Thymus (tissue), 11 donors: ENCODE data around the gene ABHD5. TPM values are rescaled to one million over a fixed set of nuclear protein-coding genes. Genes with fewer than 3 reads are reported as not detected.
"Not testable (repeated sequence)": the region's sequence is repeated elsewhere in the genome, so short reads cannot be mapped to it uniquely, and the experiment has no call there.

Experiments
- DNase-seq, 9 donors: peaks; one replicate each; pipeline ENCODE4 v3.0.0-alpha.2; 2013; ENCODE audit warnings: low spot score in 9 of 9, low read depth in 6 of 9, missing footprints in 1 of 9
- H3K27ac ChIP-seq, 2 donors: one replicate each; pipeline ENCODE4 v1.5.1; 2013; ENCODE audit warnings: control low read depth in 1 of 2, low read depth in 1 of 2, low read length in 1 of 2, mild to moderate bottlenecking in 1 of 2, moderate library complexity in 1 of 2
- H3K27me3 ChIP-seq, 2 donors: one replicate each; pipeline ENCODE4 v1.5.1; 2013; ENCODE audit warnings: low read length in 1 of 2; ENCODE audit not compliant: control insufficient read depth in 2 of 2, insufficient read depth in 1 of 2
- H3K36me3 ChIP-seq, 2 donors: one replicate each; pipeline ENCODE4 v1.5.1; 2013; ENCODE audit warnings: low read length in 1 of 2, mild to moderate bottlenecking in 1 of 2, moderate library complexity in 1 of 2; ENCODE audit not compliant: control insufficient read depth in 2 of 2, insufficient read depth in 2 of 2
- H3K4me1 ChIP-seq, 2 donors: one replicate each; pipeline ENCODE4 v1.5.1; 2013; ENCODE audit warnings: low read length in 2 of 2; ENCODE audit not compliant: control insufficient read depth in 2 of 2, insufficient read depth in 2 of 2
- H3K4me3 ChIP-seq, 2 donors: one replicate each; pipeline ENCODE4 v1.5.1; 2013; ENCODE audit warnings: low read length in 2 of 2, control low read depth in 1 of 2, mild to moderate bottlenecking in 1 of 2
- H3K9me3 ChIP-seq, 2 donors: one replicate each; pipeline ENCODE4 v1.5.1; 2013; ENCODE audit warnings: low read length in 1 of 2, mild to moderate bottlenecking in 1 of 2; ENCODE audit not compliant: control insufficient read depth in 2 of 2, insufficient read depth in 1 of 2
- WGBS: extraction: QIAGEN DNeasy Blood & Tissue Kit; methylation state at CpG from one replicate; pipeline ENCODE4 v1.1.7; 2013; 5-methylcytosine and 5-hydroxymethylcytosine counted together
- polyA plus RNA-seq: library from polyadenylated mRNA; stranded (reverse); fragments of 200-250 nt; gene quantifications from one replicate; pipeline ENCODE4 v1.2.3, GENCODE V29; 2013
- total RNA-seq: library from RNA; stranded (reverse); fragments of 120-200 nt; gene quantifications from one replicate; pipeline ENCODE4 v1.2.4, GENCODE V29; 2013
- donor health status: healthy.

ABHD5 gene
- total and polyA plus RNA-seq, 2 donors, result 10.3 to 17.9 TPM

GRCh38 chr3:43678887-43679449 lies 11.8 kb upstream of the ABHD5 start:
- WGBS, result 96% methylated on average over 20 of the region's 20 CpGs
- H3K36me3 ChIP-seq, DNase-seq, H3K27me3 ChIP-seq, H3K4me3 ChIP-seq, H3K9me3 ChIP-seq, H3K4me1 ChIP-seq, H3K27ac ChIP-seq: not testable (repeated sequence)

GRCh38 chr3:43680857-43681256 lies 9.9 kb upstream of the ABHD5 start:
- H3K36me3 ChIP-seq, H3K9me3 ChIP-seq, H3K4me3 ChIP-seq, DNase-seq, H3K27me3 ChIP-seq, H3K4me1 ChIP-seq, H3K27ac ChIP-seq: not testable (repeated sequence)
- WGBS, result 94% methylated on average over 4 of the region's 4 CpGs

- DNase-seq, result no peak
- Histone ChIP-seq H3K4me1 (peaks cover 0 to 3% of the 10 kb centered on the region in 2 donors), H3K9me3 (no peaks in the 10 kb centered on the region), H3K27ac (no peak overlapping the region), H3K36me3 (no peaks in the 10 kb centered on the region), H3K4me3 (no peak overlapping the region), H3K27me3 (peaks cover 0 to 11% of the 10 kb centered on the region in 2 donors)
- WGBS, result 98% methylated on average over 3 of the region's 3 CpGs
Observed at GRCh38 chr3:43684944-43685343, 5.8 kb upstream of the ABHD5 start.

DNA sequence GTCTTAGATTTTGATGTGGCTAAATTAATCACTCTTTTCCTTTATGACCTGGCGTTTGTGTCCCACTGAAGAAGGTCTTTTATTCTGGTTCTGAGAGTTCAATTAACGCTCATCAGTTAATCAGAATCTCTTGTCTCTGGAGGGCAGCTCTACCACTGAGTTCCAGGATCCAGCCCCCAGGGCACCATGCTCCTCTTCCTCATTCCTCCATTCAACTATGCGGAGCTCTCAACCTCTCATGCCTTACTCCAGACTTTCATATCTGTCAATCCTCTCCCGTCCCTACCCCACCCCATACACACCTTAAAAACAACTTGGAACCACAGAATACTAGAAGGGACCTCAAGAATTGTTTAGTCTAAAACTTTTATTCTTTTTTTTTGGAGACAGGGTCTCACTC lies 4.8 kb upstream of the ABHD5 start:
- H3K27ac ChIP-seq, result no peak overlapping the region
- H3K27me3 ChIP-seq, result peaks cover 0 to 17% of the 10 kb centered on the region in 2 donors
- H3K4me1 ChIP-seq, result peaks cover 4 to 9% of the 10 kb centered on the region in 2 donors
- H3K4me3 ChIP-seq, result no peak overlapping the region
- H3K36me3 ChIP-seq, result no peaks in the 10 kb centered on the region
- WGBS, result 93% methylated on average over 4 of the region's 4 CpGs
- no peaks in the 10 kb centered on the region for H3K9me3 ChIP-seq
- DNase-seq, result no peak

- DNase-seq, result no peak
- peaks cover 4 to 9% of the 10 kb centered on the region in 2 donors for H3K4me1 ChIP-seq
- H3K27me3 ChIP-seq, result peaks cover 0 to 17% of the 10 kb centered on the region in 2 donors
- WGBS, result 97% methylated on average over 4 of the region's 4 CpGs
- H3K27ac ChIP-seq, result no peak overlapping the region
- no peaks in the 10 kb centered on the region for H3K36me3 ChIP-seq
- no peaks in the 10 kb centered on the region for H3K9me3 ChIP-seq
- no peak overlapping the region for H3K4me3 ChIP-seq
Observed at GRCh38 chr3:43686333-43686699, 4.4 kb upstream of the ABHD5 start.

GRCh38 chr3:43686700-43687498 lies 3.8 kb upstream of the ABHD5 start:
- peaks cover 0 to 17% of the 10 kb centered on the region in 2 donors for H3K27me3 ChIP-seq
- H3K9me3 ChIP-seq, result no peaks in the 10 kb centered on the region
- no peak overlapping the region for H3K4me3 ChIP-seq
- WGBS, result 98% methylated on average over 2 of the region's 2 CpGs
- DNase-seq, result no peak
- H3K36me3 ChIP-seq, result no peaks in the 10 kb centered on the region
- peaks cover 7 to 9% of the 10 kb centered on the region in 2 donors for H3K4me1 ChIP-seq
- no peak overlapping the region for H3K27ac ChIP-seq

GRCh38 chr3:43687499-43687811 lies 3.3 kb upstream of the ABHD5 start:
- no peak overlapping the region for H3K4me3 ChIP-seq
- peaks cover 0 to 17% of the 10 kb centered on the region in 2 donors for H3K27me3 ChIP-seq
- peaks cover 11 to 13% of the 10 kb centered on the region in 2 donors for H3K4me1 ChIP-seq
- H3K27ac ChIP-seq, result no peak overlapping the region
- DNase-seq, result no peak
- H3K9me3 ChIP-seq, result no peaks in the 10 kb centered on the region
- 100% methylated on average over 1 of the region's 1 CpG for WGBS
- H3K36me3 ChIP-seq, result no peaks in the 10 kb centered on the region

- Histone ChIP-seq H3K27ac (no peak overlapping the region), H3K9me3 (no peaks in the 10 kb centered on the region), H3K36me3 (no peaks in the 10 kb centered on the region), H3K4me3 (no peak overlapping the region), H3K4me1 (peaks cover 13 to 15% of the 10 kb centered on the region in 2 donors), H3K27me3 (peaks cover 0 to 17% of the 10 kb centered on the region in 2 donors)
- 99% methylated on average over 4 of the region's 4 CpGs for WGBS
- DNase-seq, result no peak
Observed at GRCh38 chr3:43688245-43688650, 2.5 kb upstream of the ABHD5 start.

- no peaks in the 10 kb centered on the region for H3K36me3 ChIP-seq
- no peak overlapping the region for H3K4me3 ChIP-seq
- WGBS, result 98% methylated on average over 2 of the region's 2 CpGs
- no peak overlapping the region for H3K27ac ChIP-seq
- peaks cover 0 to 17% of the 10 kb centered on the region in 2 donors for H3K27me3 ChIP-seq
- DNase-seq, result no peak
- H3K4me1 ChIP-seq, result peaks cover 13 to 15% of the 10 kb centered on the region in 2 donors
- no peaks in the 10 kb centered on the region for H3K9me3 ChIP-seq
Observed at GRCh38 chr3:43689166-43689565, 1.6 kb upstream of the ABHD5 start.
